ENCODE measurements around the gene YARS1. TPM values are rescaled to one million over a fixed set of nuclear protein-coding genes. Genes with fewer than 3 reads are reported as not detected.

YARS1 gene
- total and polyA plus RNA-seq, 3 donors from 2014 or later, result 79.8 to 110 (median 96.6) TPM

GRCh38 chr1:32749771-32750170 is 67.4 kb downstream of the YARS1 start:
- no peaks in the 10 kb centered on the region for H3K9me3 ChIP-seq
- H3K36me3 ChIP-seq (ENCODE audit: low read depth, missing control alignments), result no peaks in the 10 kb centered on the region
- H3K27ac ChIP-seq, result no peak overlapping the region
- intact Hi-C loops (cut with DNase I; ENCODE audit: low total_unique reads), result no loop called here
- H3K4me3 ChIP-seq, result no peak overlapping the region
- H3K4me1 ChIP-seq, result peaks cover 17% of the 10 kb centered on the region
- WGBS, 2 donors, result 56 to 80% methylated on average over 3 of the region's 3 CpGs
- DNase-seq, result no peak
- no peaks in the 10 kb centered on the region for H3K27me3 ChIP-seq
- TF ChIP-seq, protein P1, sequence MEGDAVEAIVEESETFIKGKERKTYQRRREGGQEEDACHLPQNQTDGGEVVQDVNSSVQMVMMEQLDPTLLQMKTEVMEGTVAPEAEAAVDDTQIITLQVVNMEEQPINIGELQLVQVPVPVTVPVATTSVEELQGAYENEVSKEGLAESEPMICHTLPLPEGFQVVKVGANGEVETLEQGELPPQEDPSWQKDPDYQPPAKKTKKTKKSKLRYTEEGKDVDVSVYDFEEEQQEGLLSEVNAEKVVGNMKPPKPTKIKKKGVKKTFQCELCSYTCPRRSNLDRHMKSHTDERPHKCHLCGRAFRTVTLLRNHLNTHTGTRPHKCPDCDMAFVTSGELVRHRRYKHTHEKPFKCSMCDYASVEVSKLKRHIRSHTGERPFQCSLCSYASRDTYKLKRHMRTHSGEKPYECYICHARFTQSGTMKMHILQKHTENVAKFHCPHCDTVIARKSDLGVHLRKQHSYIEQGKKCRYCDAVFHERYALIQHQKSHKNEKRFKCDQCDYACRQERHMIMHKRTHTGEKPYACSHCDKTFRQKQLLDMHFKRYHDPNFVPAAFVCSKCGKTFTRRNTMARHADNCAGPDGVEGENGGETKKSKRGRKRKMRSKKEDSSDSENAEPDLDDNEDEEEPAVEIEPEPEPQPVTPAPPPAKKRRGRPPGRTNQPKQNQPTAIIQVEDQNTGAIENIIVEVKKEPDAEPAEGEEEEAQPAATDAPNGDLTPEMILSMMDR (IDR thresholded peaks at IDR 0.05), result no peak
- no peak for TF ChIP-seq POLR2A (IDR thresholded peaks at IDR 0.05)

- no peak for DNase-seq
Measured at GRCh38 chr1:32749332-32749731, 67.8 kb downstream of the YARS1 start.

GRCh38 chr1:32748926-32749325 is 68.2 kb downstream of the YARS1 start:
- no peak overlapping the region for H3K27ac ChIP-seq
- peaks cover 12% of the 10 kb centered on the region for H3K4me1 ChIP-seq

More at GRCh38 chr1:32749332-32749731, 67.8 kb downstream of the YARS1 start:
- Histone ChIP-seq H3K4me1 (peaks cover 12% of the 10 kb centered on the region), H3K27ac (no peak overlapping the region), H3K27me3 (no peaks in the 10 kb centered on the region), H3K4me3 (no peak overlapping the region), H3K36me3 (ENCODE audit: low read depth, missing control alignments) (no peaks in the 10 kb centered on the region), H3K9me3 (no peaks in the 10 kb centered on the region)
- TF ChIP-seq, protein P1 (IDR thresholded peaks at IDR 0.05), result no peak
- TF ChIP-seq POLR2A (IDR thresholded peaks at IDR 0.05), result no peak
- intact Hi-C loops (cut with DNase I; ENCODE audit: low total_unique reads), result no loop called here
- 90 to 95% methylated on average over 3 to 4 of the region's 4 CpGs for WGBS, 2 donors

DNA sequence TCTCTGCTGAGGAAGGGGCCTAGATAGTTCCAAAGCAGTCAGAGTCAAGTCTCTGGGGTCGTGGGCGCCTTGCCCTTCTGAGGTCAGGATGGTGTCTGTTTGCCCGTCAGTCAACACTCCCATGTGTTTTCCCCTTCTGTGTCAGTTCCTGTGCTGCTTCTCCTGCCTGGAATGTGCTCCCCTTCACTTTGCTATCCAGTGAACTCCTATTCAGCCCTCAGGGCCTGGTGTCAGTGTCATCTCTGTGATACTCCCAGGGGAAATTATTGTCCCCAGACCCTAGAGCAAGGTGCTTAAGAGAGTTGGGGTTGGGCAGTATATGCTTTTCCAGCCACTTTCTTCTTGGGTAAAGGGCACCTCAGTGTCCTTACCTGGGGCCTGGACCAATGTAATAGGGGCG is 68.8 kb downstream of the YARS1 start:
- no peak for DNase-seq
- TF ChIP-seq POLR2A (IDR thresholded peaks at IDR 0.05), result no peak
- TF ChIP-seq, protein P1 (IDR thresholded peaks at IDR 0.05), result no peak
- Histone ChIP-seq H3K4me3 (no peak overlapping the region), H3K4me1 (peaks cover 9% of the 10 kb centered on the region), H3K27ac (no peak overlapping the region), H3K9me3 (no peaks in the 10 kb centered on the region), H3K36me3 (ENCODE audit: low read depth, missing control alignments) (no peaks in the 10 kb centered on the region), H3K27me3 (no peaks in the 10 kb centered on the region)
- intact Hi-C loops (cut with DNase I; ENCODE audit: low total_unique reads), result no loop called here
- 96 to 98% methylated on average over 4 of the region's 4 CpGs for WGBS, 2 donors

More at GRCh38 chr1:32748926-32749325, 68.2 kb downstream of the YARS1 start:
- WGBS, 2 donors, result 84 to 92% methylated on average over 8 of the region's 8 CpGs
- TF ChIP-seq POLR2A (IDR thresholded peaks at IDR 0.05), result no peak
- TF ChIP-seq, protein P1 (IDR thresholded peaks at IDR 0.05), result no peak
- no peaks in the 10 kb centered on the region for H3K9me3 ChIP-seq
- no peaks in the 10 kb centered on the region for H3K36me3 ChIP-seq (ENCODE audit: low read depth, missing control alignments)
- H3K4me3 ChIP-seq, result no peak overlapping the region
- DNase-seq, result no peak
- intact Hi-C loops (cut with DNase I; ENCODE audit: low total_unique reads), result no loop called here
- H3K27me3 ChIP-seq, result no peaks in the 10 kb centered on the region

- 62 to 73% methylated on average over 9 of the region's 9 CpGs for WGBS, 2 donors
- TF ChIP-seq, protein P1 (IDR thresholded peaks at IDR 0.05), result no peak
- TF ChIP-seq POLR2A (IDR thresholded peaks at IDR 0.05), result no peak
- Histone ChIP-seq H3K27ac (no peak overlapping the region), H3K9me3 (no peaks in the 10 kb centered on the region), H3K4me3 (no peak overlapping the region), H3K27me3 (no peaks in the 10 kb centered on the region), H3K36me3 (ENCODE audit: low read depth, missing control alignments) (no peaks in the 10 kb centered on the region), H3K4me1 (peaks cover 13% of the 10 kb centered on the region)
- DNase-seq, result no peak
- intact Hi-C loops (cut with DNase I; ENCODE audit: low total_unique reads), result no loop called here
Measured at GRCh38 chr1:32746130-32746529, 71.0 kb downstream of the YARS1 start.
